A549 treated with dexamethasone at 1 μM for 4 hours (cell line): ENCODE results near the gene LRRFIP2. TPM values are rescaled to one million over a fixed set of nuclear protein-coding genes. Genes with fewer than 3 reads are reported as not detected.

Experiments used
- total RNA-seq: library from RNA; stranded (reverse); fragments of 200-300 nt; extraction: Qiagen RNA extraction; gene quantifications from 5 replicates; pipeline ENCODE4 v1.2.3, GENCODE V29; 2022

LRRFIP2 gene
- total RNA-seq: 59.5 to 68.1 TPM (median 65.3 TPM) in 5 replicates

GRCh38 chr3:37174532-37175126 is at the start of gene LRRFIP2:
Gene LRRFIP2 (minus strand): TSS chr3:37174582. CDS start chr3:37148983, 25,599 bp downstream.

Other genes starting within 250 kb of the LRRFIP2 start
- 1.1 to 2.1 TPM (median 1.4 TPM) in 5 replicates for gene TRANK1, start 229.5 kb downstream of the LRRFIP2 start, total RNA-seq
- gene EPM2AIP1, start 181.5 kb downstream of the LRRFIP2 start, total RNA-seq: 4.9 to 8.5 TPM (median 7.1 TPM) in 5 replicates
- gene MLH1, start 181.1 kb downstream of the LRRFIP2 start, total RNA-seq: 30.5 to 47.6 TPM (median 34.5 TPM) in 5 replicates
- gene GOLGA4, start 68.7 kb upstream of the LRRFIP2 start, total RNA-seq: 25.3 to 38.2 TPM (median 32.6 TPM) in 5 replicates